ENCODE measurements around the gene XPR1. TPM values are rescaled to one million over a fixed set of nuclear protein-coding genes. Genes with fewer than 3 reads are reported as not detected.

Gene XPR1
- total RNA-seq, 1 donor from 2014 or later: 35.2 TPM

DNA sequence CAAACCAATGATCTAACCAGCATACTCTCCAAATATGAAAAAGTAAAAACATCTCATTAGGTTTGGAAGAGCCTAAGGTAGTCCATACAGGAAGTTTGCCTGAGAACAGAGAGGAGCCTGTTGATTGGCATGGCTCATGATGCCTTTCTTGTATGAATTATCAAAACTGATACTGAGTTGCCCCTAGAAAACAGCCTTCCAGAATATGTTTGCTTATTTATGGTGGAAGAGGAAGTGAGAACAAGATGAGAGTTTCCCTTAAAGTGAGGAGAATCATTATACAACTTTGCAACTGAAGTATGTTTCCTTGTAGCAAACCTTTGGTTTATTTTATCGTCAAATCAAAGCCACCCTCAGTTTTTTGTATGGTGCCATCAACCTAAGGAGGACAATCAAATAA, 257.0 kb downstream of the XPR1 start:
- no peaks in the 10 kb centered on the region for H3K79me2 ChIP-seq (ENCODE audit: insufficient read depth, low read length)
- H3K4me1 ChIP-seq (ENCODE audit: insufficient read depth, low read length): no peaks in the 10 kb centered on the region
- Mint-ChIP-seq H3K4me3 (ENCODE audit: unreplicated experiment) (no peak overlapping the region), H3K36me3 (ENCODE audit: low read depth, unreplicated experiment) (no peaks in the 10 kb centered on the region), H3K9me3 (ENCODE audit: unreplicated experiment) (no peaks in the 10 kb centered on the region), H3K27ac (ENCODE audit: unreplicated experiment) (no peak overlapping the region), H3K27me3 (ENCODE audit: low read depth, unreplicated experiment) (no peaks in the 10 kb centered on the region), H3K4me1 (ENCODE audit: low read depth, unreplicated experiment) (no peaks in the 10 kb centered on the region)
- peak; percentile 17 for FAIRE-seq
- H4K20me1 ChIP-seq (ENCODE audit: insufficient read depth, low read length): no peaks in the 10 kb centered on the region
- H3K36me3 ChIP-seq (ENCODE audit: insufficient read depth, low read length): no peaks in the 10 kb centered on the region
- no peak overlapping the region for H3K4me3 ChIP-seq (ENCODE audit: insufficient read depth, low read depth, low read length)
- no peak for DNase-seq (ENCODE audit: low read depth)
- no peak overlapping the region for H2AFZ ChIP-seq (ENCODE audit: low read depth, low read length)
- H3K9ac ChIP-seq (ENCODE audit: low read length): no peak overlapping the region
- no peaks in the 10 kb centered on the region for H3K9me3 ChIP-seq (ENCODE audit: insufficient read depth, low read depth, low read length)
- H3K4me2 ChIP-seq (ENCODE audit: low read length): no peak overlapping the region
- TF ChIP-seq, protein P1, sequence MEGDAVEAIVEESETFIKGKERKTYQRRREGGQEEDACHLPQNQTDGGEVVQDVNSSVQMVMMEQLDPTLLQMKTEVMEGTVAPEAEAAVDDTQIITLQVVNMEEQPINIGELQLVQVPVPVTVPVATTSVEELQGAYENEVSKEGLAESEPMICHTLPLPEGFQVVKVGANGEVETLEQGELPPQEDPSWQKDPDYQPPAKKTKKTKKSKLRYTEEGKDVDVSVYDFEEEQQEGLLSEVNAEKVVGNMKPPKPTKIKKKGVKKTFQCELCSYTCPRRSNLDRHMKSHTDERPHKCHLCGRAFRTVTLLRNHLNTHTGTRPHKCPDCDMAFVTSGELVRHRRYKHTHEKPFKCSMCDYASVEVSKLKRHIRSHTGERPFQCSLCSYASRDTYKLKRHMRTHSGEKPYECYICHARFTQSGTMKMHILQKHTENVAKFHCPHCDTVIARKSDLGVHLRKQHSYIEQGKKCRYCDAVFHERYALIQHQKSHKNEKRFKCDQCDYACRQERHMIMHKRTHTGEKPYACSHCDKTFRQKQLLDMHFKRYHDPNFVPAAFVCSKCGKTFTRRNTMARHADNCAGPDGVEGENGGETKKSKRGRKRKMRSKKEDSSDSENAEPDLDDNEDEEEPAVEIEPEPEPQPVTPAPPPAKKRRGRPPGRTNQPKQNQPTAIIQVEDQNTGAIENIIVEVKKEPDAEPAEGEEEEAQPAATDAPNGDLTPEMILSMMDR (IDR thresholded peaks at IDR 0.05; ENCODE audit: insufficient read depth, low read depth, low read length): no peak
- no peak for TF ChIP-seq EZH2 (IDR thresholded peaks at IDR 0.05; ENCODE audit: insufficient read depth, low read length)
- H3K27me3 ChIP-seq (ENCODE audit: insufficient read depth, low read length): no peaks in the 10 kb centered on the region
- H3K27ac ChIP-seq (ENCODE audit: low read depth, low read length): no peak overlapping the region

DNA sequence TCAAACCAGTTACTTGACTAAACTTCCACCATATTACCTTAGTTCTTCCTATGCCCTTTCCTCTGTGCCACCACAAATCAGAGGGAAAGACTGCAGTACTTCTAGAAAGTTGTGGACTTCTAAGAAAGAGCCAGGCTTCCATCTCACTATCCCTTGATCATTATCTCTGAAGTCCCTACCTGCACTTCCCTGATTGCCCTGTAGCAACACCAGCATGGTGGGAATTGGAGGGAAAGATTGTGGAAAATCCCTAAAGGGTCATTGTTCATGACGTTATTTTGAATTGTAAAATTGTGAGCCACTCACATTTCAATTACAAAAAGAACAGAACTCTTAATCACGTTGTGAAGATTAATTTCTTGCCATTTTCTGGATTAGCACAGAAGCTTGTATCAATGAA, 257.5 kb downstream of the XPR1 start:
- Mint-ChIP-seq H3K4me3 (ENCODE audit: unreplicated experiment) (no peak overlapping the region), H3K4me1 (ENCODE audit: low read depth, unreplicated experiment) (no peaks in the 10 kb centered on the region), H3K27ac (ENCODE audit: unreplicated experiment) (no peak overlapping the region), H3K36me3 (ENCODE audit: low read depth, unreplicated experiment) (no peaks in the 10 kb centered on the region), H3K9me3 (ENCODE audit: unreplicated experiment) (no peaks in the 10 kb centered on the region), H3K27me3 (ENCODE audit: low read depth, unreplicated experiment) (no peaks in the 10 kb centered on the region)
- Histone ChIP-seq H4K20me1 (ENCODE audit: insufficient read depth, low read length) (no peaks in the 10 kb centered on the region), H2AFZ (ENCODE audit: low read depth, low read length) (no peak overlapping the region), H3K9ac (ENCODE audit: low read length) (no peak overlapping the region), H3K27ac (ENCODE audit: low read depth, low read length) (no peak overlapping the region), H3K79me2 (ENCODE audit: insufficient read depth, low read length) (no peaks in the 10 kb centered on the region), H3K4me3 (ENCODE audit: insufficient read depth, low read depth, low read length) (no peak overlapping the region), H3K27me3 (ENCODE audit: insufficient read depth, low read length) (no peaks in the 10 kb centered on the region), H3K9me3 (ENCODE audit: insufficient read depth, low read depth, low read length) (no peaks in the 10 kb centered on the region), H3K4me2 (ENCODE audit: low read length) (no peak overlapping the region), H3K4me1 (ENCODE audit: insufficient read depth, low read length) (no peaks in the 10 kb centered on the region), H3K36me3 (ENCODE audit: insufficient read depth, low read length) (no peaks in the 10 kb centered on the region)
- TF ChIP-seq, protein P1 (IDR thresholded peaks at IDR 0.05; ENCODE audit: insufficient read depth, low read depth, low read length): no peak
- TF ChIP-seq EZH2 (IDR thresholded peaks at IDR 0.05; ENCODE audit: insufficient read depth, low read length): no peak
- no peak for DNase-seq (ENCODE audit: low read depth)
- FAIRE-seq: no peak

DNA sequence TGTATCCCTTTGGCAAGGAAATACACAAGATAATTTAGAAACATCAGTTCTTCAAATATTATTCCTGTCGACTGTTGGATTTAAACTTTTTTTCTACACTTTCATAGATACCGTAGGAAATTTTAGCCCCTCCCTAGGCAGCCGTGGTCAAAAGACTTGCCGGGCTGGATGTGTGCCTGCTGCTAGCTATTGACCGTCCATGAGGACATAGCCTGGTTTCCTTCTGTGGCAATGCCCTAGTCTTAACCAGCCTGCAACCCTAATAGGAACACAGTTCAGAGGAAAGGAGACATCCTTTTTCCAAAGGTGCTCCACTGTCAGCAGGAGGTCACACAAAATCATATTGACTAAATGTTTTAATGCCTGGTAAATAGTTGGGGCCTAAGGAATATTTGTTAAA, 260.4 kb downstream of the XPR1 start:
- H3K27ac ChIP-seq (ENCODE audit: low read depth, low read length): no peak overlapping the region
- Mint-ChIP-seq H3K9me3 (ENCODE audit: unreplicated experiment) (no peaks in the 10 kb centered on the region), H3K4me1 (ENCODE audit: low read depth, unreplicated experiment) (no peaks in the 10 kb centered on the region), H3K4me3 (ENCODE audit: unreplicated experiment) (no peak overlapping the region), H3K27me3 (ENCODE audit: low read depth, unreplicated experiment) (no peaks in the 10 kb centered on the region), H3K27ac (ENCODE audit: unreplicated experiment) (no peak overlapping the region), H3K36me3 (ENCODE audit: low read depth, unreplicated experiment) (peaks cover 3% of the 10 kb centered on the region)
- H3K4me3 ChIP-seq (ENCODE audit: insufficient read depth, low read depth, low read length): no peak overlapping the region
- DNase-seq (ENCODE audit: low read depth) (no peak), FAIRE-seq (no peak)
- H3K27me3 ChIP-seq (ENCODE audit: insufficient read depth, low read length): no peaks in the 10 kb centered on the region
- no peak overlapping the region for H3K4me2 ChIP-seq (ENCODE audit: low read length)
- TF ChIP-seq, protein P1 (IDR thresholded peaks at IDR 0.05; ENCODE audit: insufficient read depth, low read depth, low read length): no peak
- no peak for TF ChIP-seq EZH2 (IDR thresholded peaks at IDR 0.05; ENCODE audit: insufficient read depth, low read length)
- H3K36me3 ChIP-seq (ENCODE audit: insufficient read depth, low read length): no peaks in the 10 kb centered on the region
- H3K9ac ChIP-seq (ENCODE audit: low read length): no peak overlapping the region
- H4K20me1 ChIP-seq (ENCODE audit: insufficient read depth, low read length): no peaks in the 10 kb centered on the region
- H3K79me2 ChIP-seq (ENCODE audit: insufficient read depth, low read length): no peaks in the 10 kb centered on the region
- H3K9me3 ChIP-seq (ENCODE audit: insufficient read depth, low read depth, low read length): no peaks in the 10 kb centered on the region
- no peak overlapping the region for H2AFZ ChIP-seq (ENCODE audit: low read depth, low read length)
- no peaks in the 10 kb centered on the region for H3K4me1 ChIP-seq (ENCODE audit: insufficient read depth, low read length)
